Measurements from ENCODE around the gene INKA1.

The INKA1 gene

GRCh38 chr3:49759226-49759625 is 43.8 kb upstream of the INKA1 start:
- peaks cover 0 to 20% of the 10 kb centered on the region in 2 donors for H3K36me3 ChIP-seq (replicated peaks in 1 of 2; ENCODE audit: control insufficient read depth in 2 of 2, insufficient read depth in 2 of 2, low read length in 2 of 2)
- H3K9ac ChIP-seq (ENCODE audit: low read depth, low read length, poor library complexity) = no peak overlapping the region
- H3K14ac ChIP-seq (ENCODE audit: low read length) = no peak overlapping the region
- no peaks in the 10 kb centered on the region for H3K27me3 ChIP-seq (ENCODE audit: control insufficient read depth in 3 of 3, insufficient read depth in 3 of 3, low read depth in 1 of 3, low read length in 3 of 3)
- no peak overlapping the region for H3K4me3 ChIP-seq (ENCODE audit: low read length in 2 of 2)
- H2AFZ ChIP-seq (ENCODE audit: low read length) = no peak overlapping the region
- H2BK5ac ChIP-seq (ENCODE audit: low read length) = no peak overlapping the region
- H4K91ac ChIP-seq (ENCODE audit: low read depth, low read length, poor library complexity) = no peak overlapping the region
- no peak overlapping the region for H3K23ac ChIP-seq (ENCODE audit: low read depth, low read length, poor library complexity)
- no peak overlapping the region for H2BK12ac ChIP-seq (ENCODE audit: low read length)
- no peaks in the 10 kb centered on the region for H3K9me3 ChIP-seq (replicated peaks in 1 of 2; ENCODE audit: control insufficient read depth in 2 of 2, insufficient read depth in 1 of 2, low read depth in 1 of 2, low read length in 2 of 2)
- H3K4me2 ChIP-seq (ENCODE audit: insufficient read depth, low read length, poor library complexity, severe bottlenecking) = no peak overlapping the region
- no peak overlapping the region for H2BK120ac ChIP-seq (ENCODE audit: low read depth, low read length)
- no peaks in the 10 kb centered on the region for H3K4me1 ChIP-seq (ENCODE audit: control insufficient read depth in 2 of 2, insufficient read depth in 1 of 2, low read depth in 1 of 2, low read length in 2 of 2)
- DNase-seq (ENCODE audit: low spot score) = no peak
- no CpG with 5 or more reads among the region's 1 CpG for WGBS, 2 donors (ENCODE audit: extremely low coverage in 2 of 2, insufficient read length in 2 of 2, insufficient replicate concordance in 1 of 2)
- H2AK5ac ChIP-seq (ENCODE audit: low read depth, low read length) = no peak overlapping the region
- no peak overlapping the region for H3K27ac ChIP-seq (replicated peaks; ENCODE audit: low read length)
- no peak overlapping the region for H3K18ac ChIP-seq (ENCODE audit: low read length)
- H2BK15ac ChIP-seq (ENCODE audit: low read length) = no peak overlapping the region
- H3K4ac ChIP-seq (ENCODE audit: low read length) = no peak overlapping the region
- no peaks in the 10 kb centered on the region for H3K79me1 ChIP-seq (ENCODE audit: low read depth, low read length)
- H4K8ac ChIP-seq (ENCODE audit: low read depth, low read length) = no peak overlapping the region

GRCh38 chr3:49761661-49762060 is 41.4 kb upstream of the INKA1 start:
- Histone ChIP-seq H3K9me3 (replicated peaks in 1 of 2; ENCODE audit: control insufficient read depth in 2 of 2, insufficient read depth in 1 of 2, low read depth in 1 of 2, low read length in 2 of 2) (peaks cover 0 to 3% of the 10 kb centered on the region in 2 donors), H3K36me3 (replicated peaks in 1 of 2; ENCODE audit: control insufficient read depth in 2 of 2, insufficient read depth in 2 of 2, low read length in 2 of 2) (peaks cover 0 to 26% of the 10 kb centered on the region in 2 donors), H3K27me3 (ENCODE audit: control insufficient read depth in 3 of 3, insufficient read depth in 3 of 3, low read depth in 1 of 3, low read length in 3 of 3) (no peaks in the 10 kb centered on the region), H3K4me3 (ENCODE audit: low read length in 2 of 2) (no peak overlapping the region), H3K4ac (ENCODE audit: low read length) (no peak overlapping the region), H2BK12ac (ENCODE audit: low read length) (no peak overlapping the region), H4K8ac (ENCODE audit: low read depth, low read length) (no peak overlapping the region), H3K9ac (ENCODE audit: low read depth, low read length, poor library complexity) (no peak overlapping the region), H2BK120ac (ENCODE audit: low read depth, low read length) (no peak overlapping the region), H4K91ac (ENCODE audit: low read depth, low read length, poor library complexity) (no peak overlapping the region), H3K27ac (replicated peaks; ENCODE audit: low read length) (no peak overlapping the region), H3K4me2 (ENCODE audit: insufficient read depth, low read length, poor library complexity, severe bottlenecking) (no peak overlapping the region), H2BK15ac (ENCODE audit: low read length) (no peak overlapping the region), H2BK5ac (ENCODE audit: low read length) (no peak overlapping the region), H2AFZ (ENCODE audit: low read length) (no peak overlapping the region), H3K18ac (ENCODE audit: low read length) (no peak overlapping the region), H3K23ac (ENCODE audit: low read depth, low read length, poor library complexity) (no peak overlapping the region), H2AK5ac (ENCODE audit: low read depth, low read length) (no peak overlapping the region), H3K4me1 (ENCODE audit: control insufficient read depth in 2 of 2, insufficient read depth in 1 of 2, low read depth in 1 of 2, low read length in 2 of 2) (no peaks in the 10 kb centered on the region), H3K79me1 (ENCODE audit: low read depth, low read length) (no peaks in the 10 kb centered on the region), H3K14ac (ENCODE audit: low read length) (no peak overlapping the region)
- WGBS, 2 donors (ENCODE audit: extremely low coverage in 2 of 2, insufficient read length in 2 of 2, insufficient replicate concordance in 1 of 2) = no CpG with 5 or more reads among the region's 3 CpGs
- DNase-seq (ENCODE audit: low spot score) = no peak

- Histone ChIP-seq H3K18ac (ENCODE audit: low read length) (no peak overlapping the region), H2BK15ac (ENCODE audit: low read length) (no peak overlapping the region), H2AK5ac (ENCODE audit: low read depth, low read length) (no peak overlapping the region), H3K4me1 (ENCODE audit: control insufficient read depth in 2 of 2, insufficient read depth in 1 of 2, low read depth in 1 of 2, low read length in 2 of 2) (no peaks in the 10 kb centered on the region), H3K23ac (ENCODE audit: low read depth, low read length, poor library complexity) (no peak overlapping the region), H3K9me3 (replicated peaks in 1 of 2; ENCODE audit: control insufficient read depth in 2 of 2, insufficient read depth in 1 of 2, low read depth in 1 of 2, low read length in 2 of 2) (peaks cover 0 to 3% of the 10 kb centered on the region in 2 donors), H2BK12ac (ENCODE audit: low read length) (no peak overlapping the region), H4K91ac (ENCODE audit: low read depth, low read length, poor library complexity) (no peak overlapping the region), H3K27ac (replicated peaks; ENCODE audit: low read length) (no peak overlapping the region), H2AFZ (ENCODE audit: low read length) (no peak overlapping the region), H3K4ac (ENCODE audit: low read length) (no peak overlapping the region), H3K4me3 (ENCODE audit: low read length in 2 of 2) (no peak overlapping the region), H3K9ac (ENCODE audit: low read depth, low read length, poor library complexity) (no peak overlapping the region), H3K36me3 (replicated peaks in 1 of 2; ENCODE audit: control insufficient read depth in 2 of 2, insufficient read depth in 2 of 2, low read length in 2 of 2) (peaks cover 0 to 26% of the 10 kb centered on the region in 2 donors), H3K27me3 (ENCODE audit: control insufficient read depth in 3 of 3, insufficient read depth in 3 of 3, low read depth in 1 of 3, low read length in 3 of 3) (no peaks in the 10 kb centered on the region), H3K4me2 (ENCODE audit: insufficient read depth, low read length, poor library complexity, severe bottlenecking) (no peak overlapping the region), H3K79me1 (ENCODE audit: low read depth, low read length) (no peaks in the 10 kb centered on the region), H2BK120ac (ENCODE audit: low read depth, low read length) (no peak overlapping the region), H2BK5ac (ENCODE audit: low read length) (no peak overlapping the region), H4K8ac (ENCODE audit: low read depth, low read length) (no peak overlapping the region), H3K14ac (ENCODE audit: low read length) (no peak overlapping the region)
- DNase-seq (ENCODE audit: low spot score) = no peak
- WGBS, 2 donors (ENCODE audit: extremely low coverage in 2 of 2, insufficient read length in 2 of 2, insufficient replicate concordance in 1 of 2) = no CpG with 5 or more reads among the region's 4 CpGs
Observed at GRCh38 chr3:49763981-49764380, 39.1 kb upstream of the INKA1 start.

DNA sequence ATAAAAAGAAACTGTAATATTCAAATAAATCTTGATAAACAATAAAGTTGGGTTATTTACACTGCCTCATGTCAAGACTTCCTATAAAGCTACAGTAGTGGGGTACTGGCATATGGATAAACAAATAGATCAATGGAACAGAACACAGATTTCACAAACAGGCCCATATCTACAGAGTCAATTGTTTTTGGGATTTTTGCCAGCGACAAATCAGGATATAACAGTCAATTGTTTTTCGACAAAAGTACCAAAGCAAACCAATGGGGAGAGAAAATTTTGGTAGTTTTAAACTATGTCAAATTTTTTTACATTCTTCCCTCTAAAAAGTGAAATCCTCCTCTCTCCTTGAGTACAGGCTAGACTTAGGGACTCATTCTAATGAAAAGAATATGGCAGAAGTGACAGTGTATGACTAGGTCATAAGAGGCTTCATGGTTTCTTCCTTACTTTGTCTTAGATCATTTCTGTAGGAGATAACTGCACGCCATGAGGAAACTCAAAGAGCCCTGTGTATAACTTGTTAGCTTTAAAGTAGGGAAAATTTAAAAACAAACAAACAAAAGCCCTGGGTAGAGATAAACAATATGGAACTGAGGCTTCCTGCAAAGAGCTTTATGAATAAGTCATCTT is 33.7 kb upstream of the INKA1 start:
- peaks cover 3% of the 10 kb centered on the region for H3K79me1 ChIP-seq (ENCODE audit: low read depth, low read length)
- no peak overlapping the region for H2BK5ac ChIP-seq (ENCODE audit: low read length)
- H4K91ac ChIP-seq (ENCODE audit: low read depth, low read length, poor library complexity) = no peak overlapping the region
- WGBS, 2 donors (ENCODE audit: extremely low coverage in 2 of 2, insufficient read length in 2 of 2, insufficient replicate concordance in 1 of 2) = no CpG with 5 or more reads among the region's 3 CpGs
- H3K9ac ChIP-seq (ENCODE audit: low read depth, low read length, poor library complexity) = no peak overlapping the region
- no peak overlapping the region for H4K8ac ChIP-seq (ENCODE audit: low read depth, low read length)
- H2BK15ac ChIP-seq (ENCODE audit: low read length) = no peak overlapping the region
- no peak overlapping the region for H2AK5ac ChIP-seq (ENCODE audit: low read depth, low read length)
- H3K4ac ChIP-seq (ENCODE audit: low read length) = no peak overlapping the region
- no peaks in the 10 kb centered on the region for H3K27me3 ChIP-seq (ENCODE audit: control insufficient read depth in 3 of 3, insufficient read depth in 3 of 3, low read depth in 1 of 3, low read length in 3 of 3)
- no peak overlapping the region for H3K27ac ChIP-seq (replicated peaks; ENCODE audit: low read length)
- no peak overlapping the region for H2BK120ac ChIP-seq (ENCODE audit: low read depth, low read length)
- no peak overlapping the region for H3K14ac ChIP-seq (ENCODE audit: low read length)
- DNase-seq (ENCODE audit: low spot score) = no peak
- peaks cover 0 to 35% of the 10 kb centered on the region in 2 donors for H3K36me3 ChIP-seq (replicated peaks in 1 of 2; ENCODE audit: control insufficient read depth in 2 of 2, insufficient read depth in 2 of 2, low read length in 2 of 2)
- H3K4me3 ChIP-seq (ENCODE audit: low read length in 2 of 2) = no peak overlapping the region
- no peak overlapping the region for H2AFZ ChIP-seq (ENCODE audit: low read length)
- H3K23ac ChIP-seq (ENCODE audit: low read depth, low read length, poor library complexity) = no peak overlapping the region
- peaks cover 0 to 3% of the 10 kb centered on the region in 2 donors for H3K9me3 ChIP-seq (replicated peaks in 1 of 2; ENCODE audit: control insufficient read depth in 2 of 2, insufficient read depth in 1 of 2, low read depth in 1 of 2, low read length in 2 of 2)
- no peaks in the 10 kb centered on the region for H3K4me1 ChIP-seq (ENCODE audit: control insufficient read depth in 2 of 2, insufficient read depth in 1 of 2, low read depth in 1 of 2, low read length in 2 of 2)
- no peak overlapping the region for H3K4me2 ChIP-seq (ENCODE audit: insufficient read depth, low read length, poor library complexity, severe bottlenecking)
- no peak overlapping the region for H2BK12ac ChIP-seq (ENCODE audit: low read length)
- H3K18ac ChIP-seq (ENCODE audit: low read length) = no peak overlapping the region
